GM23338 (cell line): ENCODE measurements around the gene OSBPL5. TPM values are rescaled to one million over a fixed set of nuclear protein-coding genes. Genes with fewer than 3 reads are reported as not detected.
"Not testable (repeated sequence)": the region's sequence is repeated elsewhere in the genome, so short reads cannot be mapped to it uniquely, and the experiment has no call there.

Experiments used
- ATAC-seq: fragments of 200-7000 bp; cut with Tn5 transposase; 3 replicates; pipeline ENCODE4 v1.9.1; 2020
- DNase-seq: peaks from one replicate; pipeline ENCODE4 v3.0.0-alpha.2; 2015; ENCODE audit warnings: low spot score
- H2AFZ ChIP-seq: fragments of 200-600 bp; sonication (generic); 2 replicates; pipeline ENCODE4 v1.8.0; 2016; ENCODE audit warnings: antibody characterized with exemption, mild to moderate bottlenecking, moderate library complexity
- H3F3A ChIP-seq: fragments of 200-600 bp; sonication (generic); replicated peaks from 2 replicates; pipeline ENCODE4 v1.8.0; 2017; ENCODE audit warnings: antibody characterized with exemption, mixed run types, low read depth
- H3K27ac ChIP-seq: fragments of 200-600 bp; sonication (generic); 2 replicates; pipeline ENCODE4 v1.6.1; 2016; ENCODE audit warnings: low read depth
- H3K27me3 ChIP-seq: fragments of 200-600 bp; sonication (generic); 2 replicates; pipeline ENCODE4 v1.8.0; 2016; ENCODE audit warnings: mild to moderate bottlenecking, mixed run types, moderate library complexity; ENCODE audit not compliant: insufficient read depth
- H3K36me3 ChIP-seq: fragments of 200-600 bp; sonication (generic); 2 replicates; pipeline ENCODE4 v1.8.0; 2016; ENCODE audit warnings: mild to moderate bottlenecking; ENCODE audit not compliant: insufficient read depth
- H3K4me1 ChIP-seq: fragments of 200-600 bp; sonication (generic); 2 replicates; pipeline ENCODE4 v1.8.0; 2016; ENCODE audit warnings: mild to moderate bottlenecking, moderate library complexity; ENCODE audit not compliant: insufficient read depth
- H3K4me2 ChIP-seq: fragments of 200-600 bp; sonication (generic); 2 replicates; pipeline ENCODE4 v1.7.1; 2017; ENCODE audit warnings: mixed run types
- H3K4me3 ChIP-seq: fragments of 200-600 bp; sonication (generic); 2 replicates; pipeline ENCODE4 v1.6.1; 2016; ENCODE audit warnings: mixed run types
- H3K79me2 ChIP-seq: fragments of 200-600 bp; sonication (generic); replicated peaks from 2 replicates; pipeline ENCODE4 v1.8.0; 2017; ENCODE audit warnings: mild to moderate bottlenecking; ENCODE audit not compliant: insufficient read depth
- H3K9me2 ChIP-seq: fragments of 200-600 bp; sonication (generic); 2 replicates; pipeline ENCODE4 v1.8.0; 2017; ENCODE audit not compliant: insufficient read depth
- H4K20me1 ChIP-seq: fragments of 200-600 bp; sonication (generic); replicated peaks from 2 replicates; pipeline ENCODE4 v1.8.0; 2017; ENCODE audit warnings: mild to moderate bottlenecking; ENCODE audit not compliant: insufficient read depth
- H3K27ac Mint-ChIP-seq: 2 replicates; pipeline ENCODE4 v1.8.0; 2020; ENCODE audit warnings: inconsistent platforms, mild to moderate bottlenecking, moderate library complexity, mixed read lengths
- H3K27me3 Mint-ChIP-seq: 3 replicates; pipeline ENCODE4 v1.8.0; 2022; ENCODE audit warnings: low read depth, mild to moderate bottlenecking, moderate library complexity, mixed read lengths, inconsistent platforms; ENCODE audit not compliant: insufficient read depth, poor library complexity
- H3K36me3 Mint-ChIP-seq: 3 replicates; pipeline ENCODE4 v1.8.0; 2021; ENCODE audit warnings: low read depth, mild to moderate bottlenecking, inconsistent platforms, moderate library complexity, mixed read lengths
- H3K4me1 Mint-ChIP-seq: 3 replicates; pipeline ENCODE4 v1.8.0; 2020; ENCODE audit warnings: mild to moderate bottlenecking, inconsistent platforms, mixed read lengths
- H3K4me3 Mint-ChIP-seq: 3 replicates; pipeline ENCODE4 v1.8.0; 2021; ENCODE audit warnings: moderate library complexity, mild to moderate bottlenecking, inconsistent platforms, mixed read lengths
- H3K9me3 Mint-ChIP-seq: 3 replicates; pipeline ENCODE4 v1.8.0; 2020; ENCODE audit warnings: moderate library complexity, mild to moderate bottlenecking, inconsistent platforms, mixed read lengths
- EZH2phosphoT487 ChIP-seq: fragments of 200-600 bp; sonication (generic); IDR thresholded peaks from one replicate; pipeline ENCODE4 v1.8.1; 2018; ENCODE audit warnings: antibody characterized with exemption; ENCODE audit not compliant: unreplicated experiment
- ZNF114 ChIP-seq: fragments of 250-450 bp; sonication (Bioruptor Pico); IDR thresholded peaks from 2 replicates; pipeline ENCODE4 v1.5.0; 2020; ENCODE audit warnings: mild to moderate bottlenecking, moderate library complexity
- polyA plus RNA-seq: library from polyadenylated mRNA; unstranded; fragments of >200 nt; fragmentation: Nextera tagmentation; extraction: Ambion mirVana; gene quantifications from 2 replicates; pipeline ENCODE4 v1.2.1, GENCODE V29; 2016
- total RNA-seq: library from RNA; depleted of rRNA; stranded (reverse); fragments of >200 nt; shearing (Covaris generic); gene quantifications from 2 replicates; pipeline ENCODE4 v1.2.3, GENCODE V29; 2014
- TF ChIP-seq, protein P1 (sequence below): fragments of 250-450 bp; sonication (Bioruptor Pico); IDR thresholded peaks from 2 replicates; pipeline ENCODE4 v1.5.0; 2020; ENCODE audit warnings: mild to moderate bottlenecking, moderate library complexity

The OSBPL5 gene
- total and polyA plus RNA-seq, 2 experiments from 2014 or later = 2.7 to 12.0 TPM

DNA sequence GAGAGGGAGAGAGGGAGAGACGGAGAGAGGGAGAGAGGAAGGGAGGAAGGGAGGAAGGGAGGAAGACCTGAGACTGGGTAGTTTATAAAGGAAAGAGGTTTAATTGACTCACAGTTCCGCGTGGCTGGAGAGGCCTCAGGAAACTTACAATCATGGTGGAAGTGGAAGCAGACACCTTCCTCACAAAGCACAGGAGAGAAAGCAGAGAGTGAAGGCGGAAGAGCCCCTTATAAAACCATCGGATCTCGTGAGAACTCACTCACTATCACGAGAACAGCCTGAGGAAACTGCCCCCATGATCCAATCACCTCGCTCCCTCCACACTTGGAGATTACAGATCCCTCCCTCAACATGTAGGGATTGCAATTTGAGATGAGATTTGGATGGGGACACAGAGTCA is 95.7 kb downstream of the OSBPL5 start:
- TF ChIP-seq ZNF114 (CRISPR knock-in tag) (no peak), EZH2phosphoT487 (no peak)
- no peak for DNase-seq

DNA sequence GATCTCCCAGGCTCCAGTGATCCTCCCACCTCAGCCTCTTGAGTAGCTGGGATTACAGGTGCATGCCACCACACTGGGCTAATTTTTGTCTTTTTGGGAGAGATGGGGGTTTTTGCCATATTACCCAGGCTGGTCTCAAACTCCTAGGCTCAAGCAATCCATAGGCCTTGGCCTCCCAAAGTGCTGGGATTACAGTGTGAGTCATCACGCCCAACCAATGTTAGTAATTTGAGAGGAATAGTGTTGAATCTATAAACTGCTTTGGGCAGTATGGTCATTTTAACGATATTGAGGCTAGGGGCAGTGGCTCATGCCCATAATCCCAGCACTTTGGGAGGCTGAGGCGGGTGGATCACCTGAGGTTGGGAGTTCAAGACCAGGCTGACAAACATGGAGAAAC is 98.8 kb downstream of the OSBPL5 start:
- not testable (repeated sequence) for H3K79me2 ChIP-seq, H3K4me2 ChIP-seq, H3K36me3 ChIP-seq, H3K27ac ChIP-seq, H2AFZ ChIP-seq, H3K27ac Mint-ChIP-seq, H3K4me3 Mint-ChIP-seq, H3K27me3 Mint-ChIP-seq, H4K20me1 ChIP-seq, ATAC-seq, H3F3A ChIP-seq, H3K4me1 ChIP-seq, DNase-seq, H3K27me3 ChIP-seq, H3K9me2 ChIP-seq, H3K4me3 ChIP-seq
- Mint-ChIP-seq H3K9me3 (peaks cover 25% of the 10 kb centered on the region), H3K36me3 (peaks cover 22% of the 10 kb centered on the region), H3K4me1 (peaks cover 14% of the 10 kb centered on the region)

More for the DNA sequence above, 95.7 kb downstream of the OSBPL5 start:
- peaks cover 1% of the 10 kb centered on the region for H3K4me1 Mint-ChIP-seq
- Histone ChIP-seq H3K79me2 (no peaks in the 10 kb centered on the region), H3K4me2 (no peak overlapping the region), H3K36me3 (no peaks in the 10 kb centered on the region), H3K27ac (no peak overlapping the region), H4K20me1 (no peaks in the 10 kb centered on the region), H3K4me3 (no peak overlapping the region), H3F3A (no peaks in the 10 kb centered on the region), H2AFZ (no peak overlapping the region), H3K4me1 (peaks cover under 1% of the 10 kb centered on the region; the same call in 1 of the 2 replicates), H3K9me2 (0 out of 2 replicates have a peak, but pooled peaks cover 2% of the 10 kb centered on the region), H3K27me3 (no peaks in the 10 kb centered on the region)
- H3K4me3 Mint-ChIP-seq = no peak overlapping the region
- peaks cover 14% of the 10 kb centered on the region for H3K36me3 Mint-ChIP-seq
- no peak for ATAC-seq
- H3K9me3 Mint-ChIP-seq = peaks cover 15% of the 10 kb centered on the region
- H3K27ac Mint-ChIP-seq = no peak overlapping the region
- no peaks in the 10 kb centered on the region for H3K27me3 Mint-ChIP-seq

DNA sequence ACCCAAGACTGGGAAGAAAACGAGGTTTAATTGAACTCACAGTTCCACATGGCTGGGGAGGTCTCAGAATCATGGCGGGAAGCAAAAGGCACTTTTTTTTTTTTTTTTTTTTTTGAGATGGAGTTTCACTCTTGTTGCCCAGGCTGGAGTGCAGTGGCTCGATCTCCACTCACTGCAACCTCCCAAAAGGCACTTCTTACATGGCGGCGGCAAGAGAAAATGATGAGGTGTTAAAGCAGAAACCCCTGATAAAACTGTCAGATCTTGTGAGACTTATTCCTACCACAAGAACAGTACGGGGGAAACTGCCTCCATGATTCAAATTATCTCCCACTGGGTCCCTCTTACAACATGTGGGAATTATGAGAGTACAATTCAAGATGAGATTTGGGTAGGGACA is 100.4 kb downstream of the OSBPL5 start:
- H3K4me2 ChIP-seq, H3K27ac ChIP-seq, H3K36me3 ChIP-seq, H4K20me1 ChIP-seq, H2AFZ ChIP-seq, H3K4me3 ChIP-seq, H3K27ac Mint-ChIP-seq, H3K4me3 Mint-ChIP-seq, H3K27me3 ChIP-seq, H3K27me3 Mint-ChIP-seq, ATAC-seq, H3K9me2 ChIP-seq, H3K4me1 ChIP-seq, H3K79me2 ChIP-seq, DNase-seq, H3F3A ChIP-seq: not testable (repeated sequence)
- Mint-ChIP-seq H3K4me1 (peaks cover 14% of the 10 kb centered on the region), H3K9me3 (peaks cover 25% of the 10 kb centered on the region), H3K36me3 (peaks cover 22% of the 10 kb centered on the region)

DNA sequence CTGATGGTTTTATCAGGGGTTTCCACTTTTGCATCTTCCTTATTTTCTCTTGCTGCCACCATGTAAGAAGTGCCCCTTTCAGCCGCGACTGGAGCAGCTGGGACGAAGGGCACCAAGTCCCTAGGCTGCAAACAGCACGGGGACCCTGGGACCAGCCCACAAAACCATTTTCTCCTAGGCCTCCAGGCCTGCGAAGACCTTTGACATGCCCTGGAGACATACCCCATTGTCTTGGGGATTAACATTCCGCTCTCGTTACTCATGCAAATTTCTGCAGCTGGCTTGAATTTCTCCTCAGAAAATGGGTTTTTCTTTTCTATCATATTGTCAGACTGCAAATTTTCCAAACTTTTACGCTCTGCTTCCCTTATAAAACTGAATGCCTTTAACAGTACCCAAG is 101.2 kb downstream of the OSBPL5 start:
- H3K27me3 Mint-ChIP-seq, H3K27ac Mint-ChIP-seq, H3K36me3 ChIP-seq, H3K9me2 ChIP-seq, H3F3A ChIP-seq, H3K4me2 ChIP-seq, H3K4me1 ChIP-seq, H3K4me3 ChIP-seq, H3K27ac ChIP-seq, H3K27me3 ChIP-seq, H2AFZ ChIP-seq, H3K4me3 Mint-ChIP-seq, H4K20me1 ChIP-seq, H3K79me2 ChIP-seq: not testable (repeated sequence)
- peaks cover 18% of the 10 kb centered on the region for H3K4me1 Mint-ChIP-seq
- TF ChIP-seq, protein P1, sequence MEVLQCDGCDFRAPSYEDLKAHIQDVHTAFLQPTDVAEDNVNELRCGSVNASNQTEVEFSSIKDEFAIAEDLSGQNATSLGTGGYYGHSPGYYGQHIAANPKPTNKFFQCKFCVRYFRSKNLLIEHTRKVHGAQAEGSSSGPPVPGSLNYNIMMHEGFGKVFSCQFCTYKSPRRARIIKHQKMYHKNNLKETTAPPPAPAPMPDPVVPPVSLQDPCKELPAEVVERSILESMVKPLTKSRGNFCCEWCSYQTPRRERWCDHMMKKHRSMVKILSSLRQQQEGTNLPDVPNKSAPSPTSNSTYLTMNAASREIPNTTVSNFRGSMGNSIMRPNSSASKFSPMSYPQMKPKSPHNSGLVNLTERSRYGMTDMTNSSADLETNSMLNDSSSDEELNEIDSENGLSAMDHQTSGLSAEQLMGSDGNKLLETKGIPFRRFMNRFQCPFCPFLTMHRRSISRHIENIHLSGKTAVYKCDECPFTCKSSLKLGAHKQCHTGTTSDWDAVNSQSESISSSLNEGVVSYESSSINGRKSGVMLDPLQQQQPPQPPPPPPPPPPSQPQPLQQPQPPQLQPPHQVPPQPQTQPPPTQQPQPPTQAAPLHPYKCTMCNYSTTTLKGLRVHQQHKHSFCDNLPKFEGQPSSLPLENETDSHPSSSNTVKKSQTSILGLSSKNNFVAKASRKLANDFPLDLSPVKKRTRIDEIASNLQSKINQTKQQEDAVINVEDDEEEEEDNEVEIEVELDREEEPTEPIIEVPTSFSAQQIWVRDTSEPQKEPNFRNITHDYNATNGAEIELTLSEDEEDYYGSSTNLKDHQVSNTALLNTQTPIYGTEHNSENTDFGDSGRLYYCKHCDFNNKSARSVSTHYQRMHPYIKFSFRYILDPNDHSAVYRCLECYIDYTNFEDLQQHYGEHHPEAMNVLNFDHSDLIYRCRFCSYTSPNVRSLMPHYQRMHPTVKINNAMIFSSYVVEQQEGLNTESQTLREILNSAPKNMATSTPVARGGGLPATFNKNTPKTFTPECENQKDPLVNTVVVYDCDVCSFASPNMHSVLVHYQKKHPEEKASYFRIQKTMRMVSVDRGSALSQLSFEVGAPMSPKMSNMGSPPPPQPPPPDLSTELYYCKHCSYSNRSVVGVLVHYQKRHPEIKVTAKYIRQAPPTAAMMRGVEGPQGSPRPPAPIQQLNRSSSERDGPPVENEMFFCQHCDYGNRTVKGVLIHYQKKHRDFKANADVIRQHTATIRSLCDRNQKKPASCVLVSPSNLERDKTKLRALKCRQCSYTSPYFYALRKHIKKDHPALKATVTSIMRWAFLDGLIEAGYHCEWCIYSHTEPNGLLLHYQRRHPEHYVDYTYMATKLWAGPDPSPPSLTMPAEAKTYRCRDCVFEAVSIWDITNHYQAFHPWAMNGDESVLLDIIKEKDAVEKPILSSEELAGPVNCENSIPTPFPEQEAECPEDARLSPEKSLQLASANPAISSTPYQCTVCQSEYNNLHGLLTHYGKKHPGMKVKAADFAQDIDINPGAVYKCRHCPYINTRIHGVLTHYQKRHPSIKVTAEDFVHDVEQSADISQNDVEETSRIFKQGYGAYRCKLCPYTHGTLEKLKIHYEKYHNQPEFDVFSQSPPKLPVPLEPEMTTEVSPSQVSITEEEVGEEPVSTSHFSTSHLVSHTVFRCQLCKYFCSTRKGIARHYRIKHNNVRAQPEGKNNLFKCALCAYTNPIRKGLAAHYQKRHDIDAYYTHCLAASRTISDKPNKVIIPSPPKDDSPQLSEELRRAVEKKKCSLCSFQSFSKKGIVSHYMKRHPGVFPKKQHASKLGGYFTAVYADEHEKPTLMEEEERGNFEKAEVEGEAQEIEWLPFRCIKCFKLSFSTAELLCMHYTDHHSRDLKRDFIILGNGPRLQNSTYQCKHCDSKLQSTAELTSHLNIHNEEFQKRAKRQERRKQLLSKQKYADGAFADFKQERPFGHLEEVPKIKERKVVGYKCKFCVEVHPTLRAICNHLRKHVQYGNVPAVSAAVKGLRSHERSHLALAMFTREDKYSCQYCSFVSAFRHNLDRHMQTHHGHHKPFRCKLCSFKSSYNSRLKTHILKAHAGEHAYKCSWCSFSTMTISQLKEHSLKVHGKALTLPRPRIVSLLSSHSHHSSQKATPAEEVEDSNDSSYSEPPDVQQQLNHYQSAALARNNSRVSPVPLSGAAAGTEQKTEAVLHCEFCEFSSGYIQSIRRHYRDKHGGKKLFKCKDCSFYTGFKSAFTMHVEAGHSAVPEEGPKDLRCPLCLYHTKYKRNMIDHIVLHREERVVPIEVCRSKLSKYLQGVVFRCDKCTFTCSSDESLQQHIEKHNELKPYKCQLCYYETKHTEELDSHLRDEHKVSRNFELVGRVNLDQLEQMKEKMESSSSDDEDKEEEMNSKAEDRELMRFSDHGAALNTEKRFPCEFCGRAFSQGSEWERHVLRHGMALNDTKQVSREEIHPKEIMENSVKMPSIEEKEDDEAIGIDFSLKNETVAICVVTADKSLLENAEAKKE (CRISPR knock-in tag) = peak; percentile 62; the same call in 1 of the 2 replicates
- peaks cover 22% of the 10 kb centered on the region for H3K36me3 Mint-ChIP-seq
- H3K9me3 Mint-ChIP-seq = peaks cover 25% of the 10 kb centered on the region
- ATAC-seq (peak; percentile 87), DNase-seq (peak; percentile 69)
